ENCODE data around the gene POLA1. TPM values are rescaled to one million over a fixed set of nuclear protein-coding genes. Genes with fewer than 3 reads are reported as not detected.

The POLA1 gene
- total RNA-seq, 1 experiment from 2014 or later, result 19.9 TPM

DNA sequence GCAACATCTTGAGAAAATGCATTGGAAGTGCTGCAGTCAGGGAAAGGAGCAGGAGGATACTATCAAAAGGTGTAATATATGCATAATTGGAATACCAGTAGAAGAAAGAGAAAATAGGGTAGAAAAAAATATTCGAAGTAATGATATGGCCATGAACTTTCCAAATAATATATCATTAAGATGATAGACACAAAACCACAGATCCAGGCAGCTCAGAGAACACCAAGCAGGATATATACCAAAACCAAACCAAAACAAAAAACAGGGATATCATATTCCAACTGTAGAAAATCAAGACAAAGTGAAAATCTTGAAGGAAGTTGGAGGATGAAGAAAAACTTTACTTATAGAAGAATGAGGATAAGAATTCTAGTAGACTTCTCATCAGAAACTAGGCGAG, 9.7 kb upstream of the POLA1 start:
- DNase-seq (ENCODE audit: low read depth), result no peak

DNA sequence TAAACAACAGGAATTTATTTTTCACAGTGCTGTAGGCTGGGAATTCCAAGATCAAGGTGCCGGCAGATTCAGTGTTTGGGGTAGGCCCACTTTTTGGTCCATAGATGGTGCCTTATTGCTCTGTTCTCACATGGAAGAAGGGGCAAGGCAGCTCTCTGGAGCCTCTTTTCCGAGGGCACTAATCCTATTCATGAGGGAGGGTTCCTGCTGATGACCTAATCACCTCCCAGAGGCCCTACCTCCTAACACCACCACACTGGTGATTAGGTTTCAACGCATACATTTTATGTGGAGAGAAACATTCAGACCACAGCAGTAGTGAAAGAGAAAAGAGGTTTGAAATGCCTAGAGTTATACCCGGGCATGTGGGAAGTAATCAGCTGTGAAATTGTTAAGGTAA, 1.4 kb upstream of the POLA1 start:
- DNase-seq (ENCODE audit: low read depth), result no peak

DNA sequence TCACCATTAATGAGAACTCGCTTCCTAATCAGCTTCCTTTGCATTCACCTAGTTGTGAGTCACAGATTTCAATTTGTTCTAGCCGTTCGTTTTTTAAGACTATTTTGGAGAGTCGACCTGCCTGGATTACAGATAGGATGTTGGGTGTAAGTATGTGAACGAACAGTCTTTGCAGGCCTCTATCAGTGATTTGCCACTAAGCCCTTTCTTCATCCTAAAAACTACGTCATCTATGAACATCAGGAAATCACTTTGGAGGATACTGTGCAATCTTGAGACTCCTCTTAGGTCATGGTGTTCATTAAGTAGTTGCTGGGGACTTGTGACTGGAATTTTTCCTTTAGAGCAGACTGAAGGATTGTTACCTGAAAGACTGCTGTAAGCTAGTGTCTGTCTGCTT, 1.1 kb downstream of the POLA1 start:
- DNase-seq (ENCODE audit: low read depth), result no peak

DNA sequence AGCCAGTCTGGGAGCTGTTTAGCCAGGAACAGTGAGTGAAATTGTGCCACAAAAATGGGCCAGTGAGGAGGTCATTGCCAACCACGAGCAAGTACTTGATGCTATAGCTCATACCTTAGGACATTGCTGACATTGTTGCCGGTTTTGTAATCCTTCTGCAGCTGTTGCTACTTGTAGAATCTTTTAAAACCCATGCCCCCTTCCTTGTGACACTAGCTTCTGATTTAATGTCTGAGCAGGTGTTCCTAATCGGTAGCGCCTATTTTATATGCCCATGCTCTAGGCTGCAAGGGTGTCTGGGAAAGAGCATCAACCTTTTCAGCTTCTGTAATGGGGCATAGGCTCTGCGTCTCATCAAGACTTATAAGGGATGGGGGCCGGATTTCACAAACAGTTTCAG, 2.6 kb downstream of the POLA1 start:
- no peak for DNase-seq (ENCODE audit: low read depth)

DNA sequence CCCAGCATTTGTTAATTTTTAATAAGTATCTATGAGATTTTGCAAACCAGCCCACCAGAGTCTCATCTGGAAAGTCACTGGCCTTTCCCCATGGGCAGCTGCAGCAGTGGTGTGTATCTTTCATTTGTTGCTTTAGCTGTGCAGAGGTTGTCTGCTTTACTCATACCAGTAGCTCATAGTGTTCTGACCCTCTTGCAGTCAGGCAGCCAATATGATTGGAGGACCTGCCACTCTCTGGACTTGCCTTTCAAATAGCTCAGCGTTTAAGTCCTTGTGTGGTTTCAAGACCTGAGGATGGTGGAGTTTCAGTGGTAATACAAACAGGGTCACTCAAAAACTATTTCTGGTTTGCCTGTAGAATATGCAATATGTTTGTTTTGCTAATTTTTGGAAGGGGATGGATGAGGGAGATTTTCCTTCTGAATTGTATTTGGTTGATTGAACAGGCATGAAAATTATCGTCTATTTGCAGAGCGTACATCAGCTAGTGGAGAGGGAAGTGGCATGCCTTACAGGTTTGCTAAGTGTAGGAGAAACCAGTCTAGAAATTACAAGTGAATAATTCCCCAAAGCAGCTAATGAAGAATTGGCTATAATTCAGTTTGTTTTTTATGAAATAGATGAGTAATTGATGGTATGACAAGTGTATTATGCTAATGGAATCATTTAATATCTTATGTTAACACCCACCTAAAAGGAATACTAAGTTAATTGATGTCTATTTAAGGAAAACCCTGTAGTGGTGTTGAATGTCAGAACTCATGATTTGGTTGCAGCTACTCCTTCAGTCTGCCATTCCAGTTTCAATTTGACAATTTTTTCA, 8.9 kb downstream of the POLA1 start:
- DNase-seq (ENCODE audit: low read depth), result no peak

DNA sequence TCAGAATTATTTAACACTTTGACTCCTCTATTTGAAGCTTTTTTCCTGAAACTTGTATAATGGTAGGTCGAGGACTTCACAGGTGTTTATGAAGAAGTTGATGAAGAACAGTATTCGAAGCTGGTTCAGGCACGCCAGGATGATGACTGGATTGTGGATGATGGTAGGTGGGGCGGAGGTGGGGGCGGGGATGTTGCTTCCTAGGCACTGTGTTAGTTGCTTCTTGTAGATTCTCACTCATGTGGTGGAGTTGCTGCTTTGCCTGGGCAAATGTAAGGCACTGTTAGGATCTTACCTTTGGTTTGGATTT, 9.4 kb downstream of the POLA1 start:
- DNase-seq (ENCODE audit: low read depth), result no peak

DNA sequence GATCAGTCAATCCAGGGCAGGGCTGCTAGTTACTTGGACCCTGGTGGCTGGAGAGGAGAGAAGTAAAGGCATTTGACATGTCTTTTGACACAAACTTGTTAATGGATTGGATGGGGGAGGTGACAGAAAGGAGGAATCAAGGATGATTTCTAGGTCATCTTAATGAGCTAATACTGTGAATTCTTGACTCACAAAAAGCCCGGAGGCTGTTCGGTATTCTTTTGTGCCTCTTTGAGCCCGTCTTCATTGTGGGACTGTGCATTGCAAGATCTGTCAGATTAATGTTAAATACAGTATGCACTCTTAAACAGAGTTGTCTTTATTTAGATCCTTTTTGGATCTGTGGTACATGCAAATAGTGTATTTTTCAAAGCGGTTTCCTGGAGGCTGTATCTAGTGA, 25.1 kb downstream of the POLA1 start:
- no peak for DNase-seq (ENCODE audit: low read depth)

DNA sequence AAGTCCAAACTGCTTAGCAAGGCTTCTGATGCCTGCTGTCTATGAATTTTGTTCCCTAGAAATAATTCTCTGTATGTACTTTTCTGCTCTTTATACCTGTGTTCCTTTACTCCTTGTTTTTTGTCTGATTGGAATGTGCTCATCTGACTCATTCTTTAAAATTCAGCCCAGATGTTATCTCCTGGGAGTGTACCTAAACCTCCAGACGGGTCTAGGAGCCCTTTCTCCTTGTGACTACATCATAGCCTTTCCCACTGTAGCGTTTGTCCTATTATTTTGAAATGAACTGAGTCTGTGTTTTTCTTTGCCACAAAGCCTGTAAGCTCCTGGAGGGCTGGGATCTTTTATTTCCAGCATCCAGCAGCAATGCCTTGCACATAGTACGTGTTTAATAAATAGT, 26.3 kb downstream of the POLA1 start:
- DNase-seq (ENCODE audit: low read depth), result no peak

DNA sequence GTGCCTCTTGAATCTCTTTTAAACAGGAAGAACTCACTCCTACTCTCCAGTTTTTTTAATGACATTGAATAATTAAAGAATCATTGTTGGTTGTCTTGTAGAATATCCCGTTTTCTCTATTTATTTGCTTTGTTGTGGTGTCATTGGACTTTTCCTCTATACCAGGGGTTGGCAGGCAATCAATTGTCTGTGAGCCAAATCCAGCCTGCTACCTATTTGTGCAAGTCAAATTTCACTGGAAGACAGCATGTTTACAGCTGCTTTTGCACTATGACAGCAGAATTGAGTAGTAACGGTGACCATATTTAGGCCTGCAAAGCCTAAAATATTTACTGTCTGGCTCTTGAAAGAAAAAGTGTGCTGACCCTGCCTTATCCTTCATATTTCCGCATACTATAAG, 34.8 kb downstream of the POLA1 start:
- DNase-seq (ENCODE audit: low read depth), result no peak

DNA sequence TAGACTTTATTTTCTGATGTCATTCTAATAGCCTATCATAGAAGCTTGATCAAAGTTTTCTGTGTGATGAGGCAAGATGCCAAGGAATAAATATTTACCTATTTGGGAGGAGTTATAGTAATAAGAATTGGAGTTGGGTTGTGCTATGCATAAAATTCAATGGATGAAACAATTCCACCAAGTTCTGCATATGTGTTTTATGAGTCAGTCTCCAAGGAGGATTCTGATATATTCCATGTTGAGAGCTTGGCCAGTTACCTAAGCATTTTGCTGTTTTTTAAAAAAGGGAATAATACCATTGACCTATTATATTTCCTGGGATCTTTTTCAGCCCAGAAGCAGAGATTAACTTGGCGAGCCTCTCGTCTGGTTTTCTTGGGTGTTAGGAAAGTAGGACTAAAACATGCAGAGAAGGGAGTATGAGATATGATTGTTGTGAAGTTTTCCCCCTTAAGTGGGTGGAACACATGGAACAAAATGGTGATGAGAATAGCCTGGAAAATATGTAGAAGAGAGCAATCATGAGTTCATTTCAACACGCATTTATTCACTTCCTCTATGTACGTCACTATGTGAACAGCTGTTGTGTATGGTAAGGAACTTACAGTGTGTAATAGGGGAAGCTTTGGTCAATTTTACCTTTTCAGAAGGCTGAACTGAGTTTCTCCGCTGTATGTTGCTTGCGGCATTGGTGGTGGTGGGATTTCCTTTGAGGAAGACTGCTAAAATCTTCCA, 39.2 kb downstream of the POLA1 start:
- DNase-seq (ENCODE audit: low read depth), result no peak

DNA sequence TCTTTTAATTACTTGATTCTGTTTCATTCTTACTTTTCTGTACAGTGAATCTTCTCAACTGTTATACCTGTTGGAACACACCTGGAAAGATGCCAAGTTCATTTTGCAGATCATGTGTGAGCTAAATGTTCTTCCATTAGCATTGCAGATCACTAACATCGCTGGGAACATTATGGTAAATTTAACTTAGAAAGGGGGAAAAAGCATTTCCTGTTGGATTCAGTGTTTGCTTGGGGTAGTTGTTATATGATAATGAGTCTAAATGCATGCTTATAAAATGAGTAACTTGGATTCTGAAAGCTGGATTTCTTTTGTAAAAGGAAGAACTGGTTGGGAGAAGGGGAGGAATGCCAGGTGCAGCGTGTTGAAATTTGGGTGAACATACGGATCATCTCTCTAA, 47.6 kb downstream of the POLA1 start:
- no peak for DNase-seq (ENCODE audit: low read depth)

DNA sequence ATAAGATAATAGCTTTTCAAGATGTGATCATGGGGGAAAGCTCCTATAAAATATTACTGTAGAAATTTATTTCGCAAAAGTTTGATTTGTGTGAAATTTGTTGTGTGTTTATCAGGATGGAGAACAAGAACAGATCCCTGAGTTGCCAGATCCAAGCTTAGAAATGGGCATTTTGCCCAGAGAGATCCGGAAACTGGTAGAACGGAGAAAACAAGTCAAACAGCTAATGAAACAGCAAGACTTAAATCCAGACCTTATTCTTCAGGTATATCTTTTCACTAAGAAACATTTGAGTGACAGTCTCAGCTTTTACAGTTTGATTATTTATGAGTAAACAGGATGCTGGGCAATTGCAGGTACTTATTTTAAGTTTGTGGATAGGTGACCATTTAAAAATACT, 54.5 kb downstream of the POLA1 start:
- DNase-seq (ENCODE audit: low read depth), result no peak

DNA sequence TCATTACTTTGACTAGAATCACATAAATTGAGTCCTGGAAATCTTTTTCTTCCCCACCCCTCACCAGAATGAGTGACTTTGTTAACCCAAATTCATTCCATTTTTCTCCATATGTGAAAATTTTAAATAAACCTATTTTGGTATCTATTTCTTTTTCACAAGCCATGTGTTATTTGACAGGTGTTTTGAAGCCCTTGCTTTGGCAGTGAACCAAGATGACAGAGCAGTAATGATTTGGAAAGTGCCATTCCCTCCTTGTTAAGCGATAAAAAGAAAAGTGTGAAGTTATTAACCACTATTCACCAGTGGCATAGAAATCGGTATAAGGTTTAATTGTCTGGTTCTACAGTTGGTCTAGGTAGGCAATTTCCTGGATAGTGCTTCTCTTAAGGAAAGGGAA, 66.1 kb downstream of the POLA1 start:
- DNase-seq (ENCODE audit: low read depth), result no peak

DNA sequence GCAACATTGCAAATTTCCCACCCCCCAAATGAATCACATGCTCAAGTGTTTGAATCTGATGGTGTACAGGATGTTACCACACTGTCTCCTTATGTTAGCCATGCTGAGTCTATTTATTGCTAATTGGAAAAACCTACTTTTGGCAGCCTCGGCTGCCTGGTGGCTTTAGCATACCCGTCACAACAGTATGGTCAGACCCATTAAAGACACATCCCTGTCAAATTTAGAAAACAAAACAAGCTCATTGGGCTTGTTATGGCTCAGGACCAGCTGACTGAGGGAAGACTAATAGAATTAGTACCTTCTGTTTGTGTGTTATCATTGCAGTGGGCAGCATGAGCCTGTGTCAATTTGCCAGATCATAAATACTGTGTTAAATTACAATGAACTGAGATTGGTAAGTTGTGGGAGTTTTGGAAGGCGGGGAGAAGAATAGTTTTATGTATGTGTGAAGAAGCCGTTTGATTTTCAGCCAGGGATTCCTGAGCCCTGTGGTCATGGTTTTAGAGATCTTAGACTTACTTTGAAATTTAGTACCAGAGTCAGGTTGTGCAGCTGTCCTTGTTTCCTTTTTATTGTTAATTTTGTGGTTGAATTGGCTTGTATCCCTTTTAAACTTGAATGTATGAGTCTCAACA, 66.8 kb downstream of the POLA1 start:
- peak; percentile 31 for DNase-seq (ENCODE audit: low read depth)

DNA sequence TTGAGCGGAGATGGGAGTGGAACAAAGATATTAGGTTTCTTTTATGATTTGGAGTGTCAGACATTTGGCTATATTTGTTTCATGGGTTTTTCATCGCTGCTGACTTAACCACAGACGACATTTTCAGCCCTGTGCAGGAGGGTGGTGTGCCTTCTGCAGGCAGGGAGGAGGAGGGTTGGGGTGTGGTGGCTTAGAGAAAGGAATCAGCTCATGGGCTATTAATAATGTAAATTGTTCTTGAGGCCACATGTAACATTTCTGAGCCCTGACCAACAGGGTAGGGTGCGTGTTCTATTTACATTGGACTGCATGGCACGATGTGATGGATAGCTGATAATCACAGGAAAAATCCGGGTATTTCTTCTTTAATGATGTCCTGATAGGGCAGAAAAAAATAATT, 67.6 kb downstream of the POLA1 start:
- peak; percentile 21 for DNase-seq (ENCODE audit: low read depth)

DNA sequence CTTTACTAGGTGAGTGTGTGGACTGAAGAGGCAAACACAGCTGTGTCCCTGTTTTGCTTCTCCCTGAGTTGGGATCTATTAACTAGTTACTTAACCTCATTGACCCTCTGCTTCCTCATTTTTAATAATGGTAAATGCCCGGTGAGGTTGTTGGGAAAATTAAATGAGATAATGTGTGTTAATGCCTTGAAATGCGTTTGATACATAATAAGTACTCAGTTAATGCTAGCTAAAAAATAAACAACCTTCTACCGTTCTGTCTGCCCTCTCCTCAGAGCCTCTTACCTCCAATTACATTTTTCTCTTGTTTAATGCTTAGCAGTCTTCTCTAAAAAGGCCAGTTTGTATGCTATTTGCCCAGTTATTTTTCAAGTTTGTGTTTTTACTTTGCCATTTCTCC, 70.3 kb downstream of the POLA1 start:
- no peak for DNase-seq (ENCODE audit: low read depth)

DNA sequence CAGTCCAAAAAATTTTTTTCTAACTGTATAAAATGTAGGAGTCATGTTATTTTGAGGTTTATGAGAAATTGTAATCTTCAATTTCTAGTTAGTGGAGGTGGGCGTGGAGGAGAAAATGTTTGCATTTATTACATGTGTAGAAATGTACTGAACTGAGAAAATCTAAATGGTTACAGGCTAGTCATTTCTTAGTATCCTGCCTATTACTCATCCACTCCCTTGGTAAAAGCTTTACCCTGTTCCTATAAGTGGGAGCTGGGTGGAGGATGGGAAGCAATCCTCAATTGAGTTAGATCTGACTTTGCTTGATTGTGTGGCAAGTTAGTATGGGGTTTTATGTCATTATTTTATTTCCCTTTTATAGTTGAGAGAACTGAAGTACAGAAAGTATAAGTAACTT, 73.8 kb downstream of the POLA1 start:
- no peak for DNase-seq (ENCODE audit: low read depth)

DNA sequence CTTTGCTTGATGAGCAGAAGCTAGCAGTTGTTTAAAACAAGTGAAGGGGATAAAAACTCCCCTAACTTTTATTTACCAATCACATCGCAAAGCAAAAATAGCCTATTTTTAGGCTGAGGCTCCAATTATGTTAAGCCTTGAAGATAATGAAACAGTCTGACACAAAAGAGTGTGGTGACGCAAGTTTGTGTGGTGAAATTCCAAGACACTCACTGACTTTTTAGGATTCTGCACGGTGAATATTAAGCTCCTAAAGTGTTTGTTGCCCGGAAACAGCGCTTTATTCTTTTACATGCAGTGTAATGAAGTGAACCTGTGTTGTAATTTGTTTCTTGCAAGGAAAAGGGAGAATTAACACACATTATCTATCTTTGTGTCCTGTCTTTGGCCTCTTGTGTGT, 74.8 kb downstream of the POLA1 start:
- no peak for DNase-seq (ENCODE audit: low read depth)

DNA sequence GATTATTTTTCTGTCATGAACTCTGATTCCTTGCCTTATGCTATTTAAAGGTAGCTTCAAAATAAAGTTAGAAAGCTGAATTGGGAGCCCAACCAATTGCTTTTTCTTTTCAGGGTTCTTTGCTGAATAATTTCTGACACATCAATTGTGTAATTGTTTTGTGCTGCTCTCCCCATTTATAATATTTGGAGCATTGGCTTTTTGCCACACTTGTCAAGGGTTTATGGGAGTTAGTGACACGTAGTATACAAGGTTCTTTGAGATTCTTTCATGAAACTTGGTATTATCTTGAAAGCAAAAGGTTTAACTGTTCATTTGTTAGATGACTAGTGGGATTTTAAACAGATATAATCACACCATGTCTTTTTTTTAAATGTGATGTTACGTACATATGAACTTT, 80.9 kb downstream of the POLA1 start:
- DNase-seq (ENCODE audit: low read depth), result no peak

DNA sequence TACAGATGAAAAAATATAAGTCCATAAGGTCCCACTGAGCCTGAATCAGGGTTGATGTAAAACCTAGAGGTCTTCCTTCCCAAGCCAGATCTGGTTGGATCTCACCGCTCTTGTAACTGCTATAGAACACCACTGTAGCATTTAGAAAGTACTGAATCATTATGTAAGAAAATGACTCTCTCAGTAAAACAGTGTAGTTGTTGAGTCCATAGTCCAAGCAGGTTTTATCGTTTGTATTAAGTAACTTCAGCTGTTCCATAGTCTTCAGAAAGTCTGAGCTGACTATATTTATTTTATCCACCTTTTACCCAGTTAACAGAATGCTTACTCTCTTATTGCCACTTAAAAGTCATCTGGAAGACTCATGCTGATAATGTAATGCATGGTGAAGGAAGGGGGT, 82.2 kb downstream of the POLA1 start:
- no peak for DNase-seq (ENCODE audit: low read depth)

DNA sequence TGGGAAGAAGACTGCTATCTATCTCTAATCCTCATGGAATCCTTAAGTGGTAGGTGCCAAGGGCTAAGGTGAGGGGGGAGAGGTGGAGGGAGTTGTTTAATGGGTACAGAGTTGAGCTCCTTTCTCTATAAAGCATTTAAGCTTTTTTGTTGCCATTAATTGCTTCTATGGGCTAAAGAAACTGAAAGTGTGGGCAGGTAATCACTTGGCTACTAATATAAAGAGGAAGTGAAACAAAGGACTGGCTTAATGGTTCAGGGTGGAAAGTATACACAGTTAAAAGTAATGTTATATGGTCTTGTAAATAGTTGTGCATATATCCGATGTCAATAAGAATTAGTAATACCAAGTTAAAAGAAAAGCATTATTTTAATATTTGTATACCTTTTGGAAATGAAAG, 83.9 kb downstream of the POLA1 start:
- DNase-seq (ENCODE audit: low read depth), result no peak

DNA sequence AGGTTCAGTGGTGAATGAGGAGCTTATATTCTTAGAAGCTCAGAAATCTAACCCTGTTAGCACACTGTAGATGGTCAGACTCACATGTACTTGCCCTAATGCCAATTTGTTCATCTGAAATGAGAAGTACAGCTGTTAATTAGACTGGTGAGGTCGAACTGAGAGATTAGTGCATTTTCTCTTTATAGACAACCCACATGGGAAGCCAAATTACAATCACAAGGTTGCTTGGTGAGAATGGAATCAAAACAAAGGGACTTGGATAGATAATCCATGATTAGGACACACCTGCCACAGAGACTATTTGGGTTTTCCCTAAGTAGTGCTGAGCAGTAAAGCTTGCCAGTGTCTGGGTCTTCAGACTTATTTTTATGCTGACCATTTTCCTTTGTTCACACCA, 88.3 kb downstream of the POLA1 start:
- no peak for DNase-seq (ENCODE audit: low read depth)

DNA sequence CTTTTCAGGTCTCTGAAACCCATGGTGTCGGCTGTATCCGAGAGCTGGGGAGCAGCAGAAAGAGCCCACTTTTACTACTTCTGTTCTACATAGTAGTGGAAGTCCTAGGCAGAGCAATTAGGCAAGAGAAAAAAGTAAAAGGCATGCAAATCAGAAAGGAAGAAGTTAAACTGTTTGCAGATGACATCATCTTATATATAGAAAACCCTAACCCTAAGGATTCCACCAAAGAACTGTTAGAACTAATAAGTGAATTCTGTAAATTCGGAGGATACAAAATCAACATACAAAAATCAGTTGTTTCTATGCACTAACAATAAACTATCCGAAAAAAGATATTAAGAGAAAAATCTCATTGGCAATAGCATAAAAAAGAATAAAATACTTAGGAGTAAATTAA, 95.3 kb downstream of the POLA1 start:
- DNase-seq (ENCODE audit: low read depth), result no peak
